Measurements from ENCODE around the gene NAV2.
"Not testable (repeated sequence)": the region's sequence is repeated elsewhere in the genome, so short reads cannot be mapped to it uniquely, and the experiment has no call there.

NAV2 gene

GRCh38 chr11:19868281-19868821 lies 155.7 kb downstream of the NAV2 start:
- peak; percentile 60 for DNase-seq (ENCODE audit: low spot score)

- no peak for DNase-seq (ENCODE audit: low spot score)
Measured at GRCh38 chr11:19868871-19869270, 156.2 kb downstream of the NAV2 start.

DNA sequence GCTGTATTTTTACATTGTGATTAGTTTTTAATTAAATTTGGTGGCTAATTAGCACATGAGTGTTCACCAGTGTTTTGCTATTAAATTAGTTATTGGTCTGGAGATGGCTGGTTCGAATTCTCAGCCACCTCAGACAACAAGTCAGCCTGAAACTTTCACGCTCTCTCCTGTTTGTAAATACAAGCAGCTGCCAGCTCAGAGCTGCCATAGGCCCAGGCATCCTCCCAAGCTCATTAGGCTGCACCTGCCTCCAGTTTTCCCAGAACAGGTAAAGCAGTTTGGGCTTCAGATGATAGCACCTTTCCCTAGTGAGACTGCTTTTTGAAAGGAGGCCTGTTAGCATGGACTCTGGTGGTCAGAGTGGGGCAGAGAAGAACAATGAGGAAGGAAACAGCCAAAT lies 156.8 kb downstream of the NAV2 start:
- DNase-seq (ENCODE audit: low spot score), result peak; percentile 69

GRCh38 chr11:19869946-19870589 lies 157.4 kb downstream of the NAV2 start:
- DNase-seq (ENCODE audit: low spot score), result no peak

DNA sequence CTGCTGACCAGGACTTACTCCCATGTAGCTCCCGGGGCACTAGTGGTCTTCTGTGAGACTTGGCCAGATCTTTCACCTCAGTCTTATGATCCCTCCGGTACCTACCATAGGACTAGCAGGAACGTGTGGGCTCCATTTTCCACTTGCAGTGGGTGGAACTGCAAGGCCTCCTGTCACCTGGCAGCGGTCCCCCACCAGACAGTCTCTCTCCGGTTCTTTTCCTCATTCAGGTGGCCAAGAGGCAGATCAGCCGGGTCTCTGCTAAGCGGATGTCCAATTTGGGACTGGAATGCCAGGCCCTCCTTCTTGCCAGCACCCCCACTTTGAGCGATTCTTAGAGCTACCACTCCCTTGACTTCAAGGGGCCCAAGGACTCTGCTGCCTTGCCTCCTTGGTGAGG lies 158.9 kb downstream of the NAV2 start:
- DNase-seq (ENCODE audit: low spot score), result peak; percentile 84

DNA sequence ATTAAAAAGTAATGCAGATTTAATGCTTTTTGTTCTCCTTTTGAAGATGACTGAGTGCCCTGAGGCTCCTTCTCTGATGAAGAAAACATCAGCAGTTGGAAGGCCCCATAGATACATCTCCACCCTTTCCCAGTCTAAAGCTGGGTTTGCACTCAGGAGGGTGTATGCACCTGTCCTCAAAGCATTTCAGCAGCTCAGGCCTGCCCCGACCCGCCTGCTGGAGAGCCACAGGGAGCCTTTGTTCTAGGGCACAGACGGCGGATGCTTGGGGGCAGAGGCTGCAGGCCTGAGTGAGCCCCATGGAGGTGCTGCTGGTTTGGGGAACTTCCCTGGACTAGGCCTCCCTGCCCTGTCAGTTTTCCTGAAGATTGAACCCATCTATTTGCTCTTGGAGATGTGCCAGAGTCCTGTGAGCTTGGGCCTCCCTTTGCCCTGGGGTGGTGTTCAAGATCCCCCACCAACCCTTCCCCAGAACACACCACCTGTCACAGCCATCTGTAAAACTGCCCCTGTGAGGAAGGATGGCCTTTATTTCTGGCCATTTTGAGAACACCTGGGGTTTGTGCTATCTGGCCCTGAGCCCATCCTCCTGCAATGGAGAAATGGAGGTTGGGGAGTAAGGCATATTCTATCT lies 160.0 kb downstream of the NAV2 start:
- peak; percentile 93 for DNase-seq (ENCODE audit: low spot score)

- DNase-seq (ENCODE audit: low spot score), result peak; percentile 44
Measured at GRCh38 chr11:19873730-19874129, 161.1 kb downstream of the NAV2 start.

DNA sequence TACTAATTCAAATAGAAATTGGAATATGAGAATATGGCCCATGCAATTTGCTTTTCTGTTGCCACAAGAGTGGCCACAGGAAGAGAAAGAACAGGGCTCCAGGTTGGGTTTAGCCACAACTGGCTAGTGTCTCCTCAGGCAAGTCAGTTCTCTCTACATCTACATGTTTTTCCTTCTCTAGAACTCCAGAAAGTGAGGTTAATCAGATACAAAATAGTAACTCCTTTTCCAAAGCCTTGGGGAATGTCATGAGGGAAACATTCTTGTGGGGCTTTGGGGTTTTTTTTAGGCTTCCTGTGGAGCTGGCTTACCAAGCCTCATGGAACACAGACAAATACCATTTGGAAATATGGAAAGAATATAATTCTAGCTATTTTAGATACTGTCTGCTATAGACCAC lies 161.6 kb downstream of the NAV2 start:
- DNase-seq (ENCODE audit: low spot score), result no peak

DNA sequence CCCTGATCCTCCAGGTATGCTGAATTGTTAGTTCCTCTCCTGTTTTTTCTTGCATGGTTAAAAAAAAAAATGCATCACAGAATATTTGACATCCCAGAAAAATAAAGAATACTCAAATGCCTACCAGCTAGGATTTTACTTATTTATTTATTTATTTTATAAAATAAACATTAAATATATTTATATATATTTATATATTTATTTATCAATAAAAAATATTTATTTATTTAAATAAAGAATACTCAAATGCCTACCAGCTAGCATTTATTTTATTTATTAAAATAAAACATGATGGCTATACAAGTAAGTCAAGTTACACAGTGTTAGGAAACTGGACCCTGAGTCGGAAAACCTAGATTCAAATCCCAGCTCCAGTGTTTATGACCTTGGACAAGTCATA lies 164.1 kb downstream of the NAV2 start:
- DNase-seq (ENCODE audit: low spot score), result no peak

GRCh38 chr11:19878520-19878919 lies 165.9 kb downstream of the NAV2 start:
- no peak for DNase-seq (ENCODE audit: low spot score)

DNA sequence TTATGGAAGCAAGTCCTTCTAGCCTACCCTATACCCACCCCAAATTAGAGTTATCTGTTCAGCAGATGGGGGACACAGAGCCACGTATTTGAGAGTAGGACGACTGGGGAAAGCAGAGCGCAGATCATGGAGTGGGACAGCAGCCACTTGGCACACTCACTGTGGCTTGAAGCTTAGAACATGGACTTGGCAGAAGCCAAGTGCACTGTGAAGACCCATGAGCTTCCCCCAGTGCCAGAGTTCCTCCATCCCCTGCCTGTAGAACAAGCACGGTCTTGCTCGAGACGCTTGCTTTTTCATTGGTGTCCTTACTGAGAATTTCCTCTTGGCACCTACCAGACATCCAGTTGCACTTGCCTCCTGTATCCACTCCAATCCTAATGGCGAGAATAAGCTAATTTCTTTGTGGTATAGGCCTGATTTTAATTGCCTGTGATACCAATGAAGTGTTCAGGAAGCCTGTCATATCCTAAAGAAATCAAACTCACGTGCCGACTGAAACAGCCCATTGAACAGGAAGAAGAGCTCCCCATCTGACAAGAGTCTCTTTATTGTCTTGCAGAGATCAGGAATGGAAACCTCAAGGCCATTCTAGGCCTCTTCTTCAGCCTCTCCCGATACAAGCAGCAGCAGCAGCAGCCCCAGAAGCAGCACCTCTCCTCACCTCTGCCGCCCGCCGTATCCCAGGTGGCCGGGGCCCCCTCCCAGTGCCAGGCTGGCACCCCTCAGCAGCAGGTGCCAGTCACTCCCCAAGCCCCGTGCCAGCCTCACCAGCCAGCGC lies 166.9 kb downstream of the NAV2 start:
- DNase-seq (ENCODE audit: low spot score), result peak; percentile 95

DNA sequence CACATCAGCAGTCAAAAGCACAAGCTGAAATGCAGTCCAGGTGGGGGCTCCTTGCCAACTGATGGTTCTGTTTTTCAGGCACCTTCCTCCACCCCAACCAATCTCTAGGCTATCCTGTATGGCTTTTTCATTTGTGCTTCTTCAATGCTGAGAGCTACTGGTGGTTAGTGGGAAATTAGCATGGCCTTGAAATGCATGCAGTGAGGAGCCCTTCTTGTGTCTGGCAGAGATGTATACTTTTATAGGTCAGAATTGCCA lies 167.4 kb downstream of the NAV2 start:
- DNase-seq (ENCODE audit: low spot score), result peak; percentile 57

DNA sequence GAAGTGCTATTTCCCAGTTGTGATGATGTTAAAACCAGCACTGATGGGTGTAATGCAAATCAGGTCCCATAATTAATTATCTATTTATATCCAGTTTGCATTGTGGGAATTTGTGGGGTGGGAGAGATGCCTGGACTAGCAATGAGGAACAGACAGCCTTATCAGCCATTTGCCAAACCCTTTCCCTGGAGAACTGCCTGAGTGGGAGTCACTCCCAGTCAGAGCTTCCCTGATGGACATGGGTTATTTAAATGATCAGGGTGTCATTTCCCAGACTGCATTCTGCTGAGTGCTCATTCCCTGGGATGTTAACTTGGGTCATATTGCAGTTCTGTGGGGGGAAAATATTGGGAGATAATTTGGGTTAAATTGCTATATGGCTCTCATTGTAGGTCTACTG lies 168.5 kb downstream of the NAV2 start:
- no peak for DNase-seq (ENCODE audit: low spot score)

DNA sequence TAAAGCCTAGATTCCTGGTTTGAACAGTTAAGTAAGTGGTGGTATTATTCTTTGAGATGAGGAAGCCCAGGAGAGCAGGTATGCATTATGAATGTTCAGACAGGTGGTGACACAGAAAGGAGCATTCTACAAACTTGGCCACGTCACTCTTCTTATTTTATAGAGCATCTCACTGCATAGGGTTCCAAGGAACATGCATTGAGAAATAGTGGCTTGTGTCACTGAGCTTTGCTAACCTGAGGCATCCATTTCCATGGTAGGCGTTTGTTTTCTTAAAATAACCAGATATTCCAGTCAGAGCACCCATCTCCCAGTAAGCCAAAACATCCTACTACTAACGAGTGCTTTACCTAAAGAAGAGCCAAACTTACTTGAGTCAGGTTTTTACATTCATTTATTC lies 169.7 kb downstream of the NAV2 start:
- DNase-seq (ENCODE audit: low spot score), result no peak

DNA sequence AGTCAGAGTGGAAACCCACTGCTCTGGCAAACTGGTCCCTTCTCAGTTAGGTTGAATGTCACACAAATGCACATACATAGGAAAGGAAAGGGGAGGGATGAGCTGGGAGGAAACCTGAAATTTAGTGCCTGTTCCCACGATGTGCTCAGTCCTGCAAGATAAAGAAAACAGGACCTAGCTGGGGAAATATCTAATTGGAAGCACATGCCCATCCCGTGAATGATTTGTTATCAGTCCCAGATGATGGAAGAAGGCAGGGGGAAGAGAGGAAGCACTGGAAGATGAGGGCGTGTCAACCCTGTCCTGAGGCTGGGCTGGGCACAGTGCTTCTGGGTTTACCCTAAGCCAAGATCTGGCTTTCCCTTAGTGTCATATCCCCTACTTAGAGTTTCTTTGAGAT lies 173.9 kb downstream of the NAV2 start:
- DNase-seq (ENCODE audit: low spot score), result no peak

DNA sequence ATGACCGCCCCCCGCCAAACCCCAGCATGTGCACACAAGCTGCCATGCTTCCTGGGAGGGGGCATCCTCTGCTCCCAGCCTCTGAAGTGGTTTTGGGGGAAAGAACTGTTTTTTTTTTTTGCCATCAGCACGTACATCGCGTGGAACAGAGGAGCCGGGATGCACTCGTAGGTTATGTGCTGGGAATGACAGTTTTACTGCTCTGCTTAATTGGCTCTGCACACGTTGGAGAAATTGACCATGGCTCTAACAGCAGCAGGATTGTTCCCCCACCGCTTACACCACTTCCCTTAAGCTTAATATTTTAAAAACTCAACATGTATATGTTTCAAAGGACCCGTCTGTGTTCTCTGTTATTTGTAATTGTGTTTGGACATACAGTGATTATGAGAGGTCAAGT lies 175.2 kb downstream of the NAV2 start:
- no peak for DNase-seq (ENCODE audit: low spot score)

- no peak for DNase-seq (ENCODE audit: low spot score)
Measured at GRCh38 chr11:19889531-19889930, 176.9 kb downstream of the NAV2 start.

DNA sequence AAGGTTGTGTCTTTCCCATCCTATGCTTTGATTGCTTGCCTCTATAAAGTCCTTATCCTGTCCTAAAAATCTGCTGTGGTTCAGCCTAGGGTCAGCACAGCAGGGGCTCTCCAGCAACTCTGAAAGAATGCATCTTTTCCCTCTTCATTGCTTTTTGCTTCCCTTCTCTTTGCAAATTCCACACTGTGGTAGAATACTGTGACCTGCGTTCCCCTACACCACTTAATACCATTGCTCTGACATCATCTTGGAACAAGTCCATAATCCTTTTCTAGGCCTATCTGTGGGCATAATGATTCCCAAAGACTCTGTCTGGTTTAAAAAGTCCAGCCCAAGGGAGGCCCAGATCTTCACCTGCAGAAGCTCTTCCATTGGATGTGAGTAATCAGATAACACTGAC lies 177.7 kb downstream of the NAV2 start:
- no peak for DNase-seq (ENCODE audit: low spot score)

DNA sequence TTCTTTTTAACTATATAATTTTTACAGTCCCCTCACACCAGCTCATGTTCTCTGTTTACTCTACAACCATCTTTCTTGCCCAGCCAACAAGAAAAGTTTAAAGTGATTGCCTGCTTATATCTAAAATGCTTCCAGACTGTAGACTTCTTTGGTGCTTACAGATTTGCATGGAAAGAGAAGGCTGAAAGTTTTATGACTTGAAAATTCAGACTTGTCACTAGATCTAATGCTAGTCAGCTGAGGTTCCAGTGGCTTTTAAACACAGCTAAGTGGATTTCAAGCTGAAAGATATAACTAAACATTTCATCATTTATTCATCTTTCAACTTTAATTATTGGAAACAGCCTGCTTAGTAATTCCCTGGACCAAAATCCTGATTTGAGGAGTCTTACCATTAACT lies 178.4 kb downstream of the NAV2 start:
- DNase-seq (ENCODE audit: low spot score), result no peak

DNA sequence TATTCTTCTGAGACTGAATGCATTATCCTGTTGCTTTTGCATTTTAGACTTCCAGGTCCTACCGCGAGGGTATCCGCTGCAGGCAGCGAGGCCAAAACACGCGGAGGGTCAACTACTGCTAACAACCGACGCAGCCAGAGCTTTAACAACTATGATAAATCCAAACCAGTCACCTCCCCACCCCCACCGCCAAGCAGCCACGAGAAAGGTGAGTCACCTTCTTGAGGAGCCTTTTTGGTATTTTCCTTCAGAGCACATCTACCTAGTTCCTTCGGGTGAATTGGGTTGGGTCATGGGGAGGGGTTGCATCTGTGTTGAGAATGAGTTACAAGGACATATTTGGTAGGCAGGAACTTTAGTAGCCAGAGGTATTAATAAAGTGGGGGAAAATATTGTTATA lies 179.8 kb downstream of the NAV2 start:
- DNase-seq (ENCODE audit: low spot score), result no peak

DNA sequence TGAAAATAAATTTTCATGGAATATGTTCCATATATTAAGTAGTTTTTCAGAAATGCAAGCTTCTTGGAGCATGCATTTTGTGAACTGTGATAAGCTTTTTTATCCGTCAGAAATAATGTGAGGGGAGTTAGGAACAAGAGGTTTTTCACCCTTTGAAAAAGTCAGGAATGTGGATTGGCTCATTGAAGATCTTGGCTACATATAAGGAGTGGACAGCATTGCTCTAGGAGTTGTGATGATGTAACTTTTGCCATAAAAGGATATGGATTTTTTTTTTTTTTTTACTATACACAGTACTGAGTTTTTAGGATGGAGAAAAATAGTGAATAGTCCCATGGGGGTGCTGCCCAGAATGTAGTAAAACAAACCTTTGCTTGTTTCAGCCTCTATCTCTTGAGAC lies 180.2 kb downstream of the NAV2 start:
- no peak for DNase-seq (ENCODE audit: low spot score)

- DNase-seq (ENCODE audit: low spot score), result no peak
Measured at GRCh38 chr11:19894404-19894803, 181.8 kb downstream of the NAV2 start.

- not testable (repeated sequence) for DNase-seq (ENCODE audit: low spot score)
Measured at GRCh38 chr11:19895037-19895436, 182.4 kb downstream of the NAV2 start.

All from cerebellar cortex (tissue), 1 donor.